GM12873 (cell line): ENCODE data around the gene TMEM170A.

Experiments
- TF ChIP-seq, protein P1 (sequence below): IDR thresholded peaks from 2 replicates; pipeline ENCODE4 v1.5.1; 2012; ENCODE audit warnings: low read depth, mild to moderate bottlenecking, moderate library complexity, low read length, control low read depth; ENCODE audit not compliant: insufficient read depth; ENCODE audit errors: missing control alignments

The TMEM170A gene

GRCh38 chr16:75394941-75395340, 69.5 kb downstream of the TMEM170A start:
- TF ChIP-seq, protein P1, sequence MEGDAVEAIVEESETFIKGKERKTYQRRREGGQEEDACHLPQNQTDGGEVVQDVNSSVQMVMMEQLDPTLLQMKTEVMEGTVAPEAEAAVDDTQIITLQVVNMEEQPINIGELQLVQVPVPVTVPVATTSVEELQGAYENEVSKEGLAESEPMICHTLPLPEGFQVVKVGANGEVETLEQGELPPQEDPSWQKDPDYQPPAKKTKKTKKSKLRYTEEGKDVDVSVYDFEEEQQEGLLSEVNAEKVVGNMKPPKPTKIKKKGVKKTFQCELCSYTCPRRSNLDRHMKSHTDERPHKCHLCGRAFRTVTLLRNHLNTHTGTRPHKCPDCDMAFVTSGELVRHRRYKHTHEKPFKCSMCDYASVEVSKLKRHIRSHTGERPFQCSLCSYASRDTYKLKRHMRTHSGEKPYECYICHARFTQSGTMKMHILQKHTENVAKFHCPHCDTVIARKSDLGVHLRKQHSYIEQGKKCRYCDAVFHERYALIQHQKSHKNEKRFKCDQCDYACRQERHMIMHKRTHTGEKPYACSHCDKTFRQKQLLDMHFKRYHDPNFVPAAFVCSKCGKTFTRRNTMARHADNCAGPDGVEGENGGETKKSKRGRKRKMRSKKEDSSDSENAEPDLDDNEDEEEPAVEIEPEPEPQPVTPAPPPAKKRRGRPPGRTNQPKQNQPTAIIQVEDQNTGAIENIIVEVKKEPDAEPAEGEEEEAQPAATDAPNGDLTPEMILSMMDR = no peak
